Spinal cord (tissue), 10 donors: Measurements from ENCODE around the gene CD101. TPM values are rescaled to one million over a fixed set of nuclear protein-coding genes. Genes with fewer than 3 reads are reported as not detected.

Source experiments
- DNase-seq, 6 donors: peaks; one replicate each; pipeline versions ENCODE4 v3.0.0 to v3.0.0-alpha.2; 2013 to 2015; ENCODE audit warnings: low spot score in 6 of 6, low read depth in 4 of 6
- H3K27ac ChIP-seq: one replicate; pipeline ENCODE4 v1.5.1; 2013; ENCODE audit warnings: low read depth, low read length, control low read depth
- H3K27me3 ChIP-seq: one replicate; pipeline ENCODE4 v1.6.1; 2013; ENCODE audit warnings: low read length; ENCODE audit not compliant: control insufficient read depth, insufficient read depth
- H3K36me3 ChIP-seq: one replicate; pipeline ENCODE4 v1.6.1; 2013; ENCODE audit warnings: low read length; ENCODE audit not compliant: control insufficient read depth, insufficient read depth
- H3K4me1 ChIP-seq: one replicate; pipeline ENCODE4 v1.6.1; 2013; ENCODE audit warnings: low read length; ENCODE audit not compliant: control insufficient read depth, insufficient read depth
- H3K4me3 ChIP-seq: one replicate; pipeline ENCODE4 v1.5.1; 2013; ENCODE audit warnings: low read depth, low read length, control low read depth
- H3K9me3 ChIP-seq: one replicate; pipeline ENCODE4 v1.6.1; 2013; ENCODE audit warnings: low read length; ENCODE audit not compliant: control insufficient read depth, insufficient read depth
- WGBS: methylation state at CpG from one replicate; pipeline ENCODE4 v1.1.5; 2013; ENCODE audit warnings: missing lambda C conversion rate; ENCODE audit not compliant: insufficient coverage; 5-methylcytosine and 5-hydroxymethylcytosine counted together
- long read RNA-seq, 4 donors: transcript quantifications; one replicate each; lab custom pipeline, GENCODE V29; 2026
- polyA plus RNA-seq, 2 donors: library from polyadenylated mRNA; unstranded; fragments of 120-200 nt; gene quantifications; one replicate each; pipeline ENCODE4 v1.2.1, GENCODE V29; 2013; ENCODE audit not compliant: insufficient read length in 2 of 2
- total RNA-seq, 2 donors: library from RNA; depleted of rRNA in 1 of 2; stranded (reverse); fragments of 120-200 nt in 1 of 2; fragments of >200 nt in 1 of 2; gene quantifications; one replicate each; pipeline versions ENCODE4 v1.2.3 to v1.2.4, GENCODE V29; 2013 to 2014
- donor health status: healthy.

Gene CD101, protein sequence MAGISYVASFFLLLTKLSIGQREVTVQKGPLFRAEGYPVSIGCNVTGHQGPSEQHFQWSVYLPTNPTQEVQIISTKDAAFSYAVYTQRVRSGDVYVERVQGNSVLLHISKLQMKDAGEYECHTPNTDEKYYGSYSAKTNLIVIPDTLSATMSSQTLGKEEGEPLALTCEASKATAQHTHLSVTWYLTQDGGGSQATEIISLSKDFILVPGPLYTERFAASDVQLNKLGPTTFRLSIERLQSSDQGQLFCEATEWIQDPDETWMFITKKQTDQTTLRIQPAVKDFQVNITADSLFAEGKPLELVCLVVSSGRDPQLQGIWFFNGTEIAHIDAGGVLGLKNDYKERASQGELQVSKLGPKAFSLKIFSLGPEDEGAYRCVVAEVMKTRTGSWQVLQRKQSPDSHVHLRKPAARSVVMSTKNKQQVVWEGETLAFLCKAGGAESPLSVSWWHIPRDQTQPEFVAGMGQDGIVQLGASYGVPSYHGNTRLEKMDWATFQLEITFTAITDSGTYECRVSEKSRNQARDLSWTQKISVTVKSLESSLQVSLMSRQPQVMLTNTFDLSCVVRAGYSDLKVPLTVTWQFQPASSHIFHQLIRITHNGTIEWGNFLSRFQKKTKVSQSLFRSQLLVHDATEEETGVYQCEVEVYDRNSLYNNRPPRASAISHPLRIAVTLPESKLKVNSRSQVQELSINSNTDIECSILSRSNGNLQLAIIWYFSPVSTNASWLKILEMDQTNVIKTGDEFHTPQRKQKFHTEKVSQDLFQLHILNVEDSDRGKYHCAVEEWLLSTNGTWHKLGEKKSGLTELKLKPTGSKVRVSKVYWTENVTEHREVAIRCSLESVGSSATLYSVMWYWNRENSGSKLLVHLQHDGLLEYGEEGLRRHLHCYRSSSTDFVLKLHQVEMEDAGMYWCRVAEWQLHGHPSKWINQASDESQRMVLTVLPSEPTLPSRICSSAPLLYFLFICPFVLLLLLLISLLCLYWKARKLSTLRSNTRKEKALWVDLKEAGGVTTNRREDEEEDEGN
- 1 to 10 TPM; 1.4 to 3.0 TPM for total RNA-seq
- polyA plus RNA-seq = 1 to 10 TPM; 4.9 to 6.5 TPM
- long read RNA-seq, donor 1 = 0 reads
- long read RNA-seq, donor 2 = 0 reads
- long read RNA-seq, donor 3 = 0 reads
- long read RNA-seq, donor 4 = 0 reads

DNA sequence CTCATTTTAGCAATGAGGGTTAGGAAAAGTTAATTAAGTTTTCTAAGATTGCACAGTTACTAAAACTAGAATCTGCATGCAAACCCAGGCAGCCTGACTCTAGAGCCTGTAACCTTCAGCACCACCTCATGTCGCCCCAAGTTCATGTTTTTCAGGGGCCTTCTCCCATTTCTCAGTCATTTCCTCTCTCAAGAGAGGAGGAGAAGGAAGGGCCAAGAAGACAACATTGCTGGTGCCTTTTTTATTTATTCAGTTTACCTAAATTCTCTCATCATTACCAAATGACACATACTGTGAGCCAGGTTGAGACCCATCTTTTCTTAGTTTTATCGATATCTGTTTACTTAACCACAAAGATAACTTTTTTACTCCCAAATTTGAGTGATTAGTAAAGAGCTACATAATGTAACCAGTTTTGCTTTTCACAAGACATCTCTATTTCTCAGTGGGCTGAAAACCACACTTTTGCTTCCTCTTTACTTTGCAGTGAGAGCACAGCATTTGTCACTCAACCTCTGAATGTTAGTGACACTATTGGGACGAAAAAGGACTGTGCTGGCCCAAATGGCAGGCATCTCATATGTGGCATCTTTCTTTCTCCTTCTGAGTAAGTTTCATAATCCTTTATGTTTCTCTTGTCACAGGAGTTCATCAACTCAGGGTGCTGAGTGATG, at the start of gene CD101:
TSS of gene CD101 (plus strand) at position 507 of the 674 bp plus-strand sequence. CDS start at position 565, 58 bp downstream.
- H3K9me3 ChIP-seq = no peaks in the 10 kb centered on the region
- DNase-seq = no peak
- no peaks in the 10 kb centered on the region for H3K4me1 ChIP-seq
- no peaks in the 10 kb centered on the region for H3K36me3 ChIP-seq
- no peak within 1 kb of the TSS for H3K4me3 ChIP-seq
- H3K27ac ChIP-seq = no peak within 1 kb of the TSS
- WGBS = 100% methylated on average over 1 of the region's 3 CpGs
- H3K27me3 ChIP-seq = no peaks in the 10 kb centered on the region

DNA sequence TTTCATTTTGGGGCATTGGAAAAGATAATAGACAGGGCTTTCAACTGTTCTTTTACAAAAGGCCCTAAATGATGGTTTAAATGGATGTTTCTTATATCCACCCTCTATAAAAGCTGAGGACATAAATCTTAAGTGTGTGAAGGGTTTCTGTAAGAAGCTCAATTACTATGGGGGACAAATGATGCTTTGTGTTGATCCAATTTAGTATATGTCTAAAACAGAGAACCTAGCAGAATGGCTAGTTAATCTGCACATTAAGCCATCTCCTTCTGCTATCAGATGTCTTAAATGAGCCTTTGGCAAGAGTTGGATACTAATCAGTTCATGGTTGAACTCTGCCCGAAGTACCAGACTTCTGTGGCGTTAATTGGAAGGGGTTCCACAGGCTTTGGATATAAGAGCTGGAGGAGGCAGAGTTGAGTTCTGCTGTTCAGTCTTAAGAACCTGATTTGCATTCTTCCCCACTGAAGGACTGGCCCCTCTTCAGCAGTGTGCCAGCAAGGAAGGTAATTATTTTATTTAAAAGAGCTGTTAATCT, 48.8 kb upstream of the CD101 start:
- no peak overlapping the region for H3K27ac ChIP-seq
- H3K4me1 ChIP-seq = peaks cover 13% of the 10 kb centered on the region
- no peak overlapping the region for H3K4me3 ChIP-seq
- H3K9me3 ChIP-seq = no peaks in the 10 kb centered on the region
- peaks cover 17% of the 10 kb centered on the region for H3K36me3 ChIP-seq
- no peaks in the 10 kb centered on the region for H3K27me3 ChIP-seq
- whole genome bisulfite sequencing = 15% methylated on average over 2 of the region's 2 CpGs
- peak in 2 of 6 donors; percentile 52 to 64 for DNase-seq

DNA sequence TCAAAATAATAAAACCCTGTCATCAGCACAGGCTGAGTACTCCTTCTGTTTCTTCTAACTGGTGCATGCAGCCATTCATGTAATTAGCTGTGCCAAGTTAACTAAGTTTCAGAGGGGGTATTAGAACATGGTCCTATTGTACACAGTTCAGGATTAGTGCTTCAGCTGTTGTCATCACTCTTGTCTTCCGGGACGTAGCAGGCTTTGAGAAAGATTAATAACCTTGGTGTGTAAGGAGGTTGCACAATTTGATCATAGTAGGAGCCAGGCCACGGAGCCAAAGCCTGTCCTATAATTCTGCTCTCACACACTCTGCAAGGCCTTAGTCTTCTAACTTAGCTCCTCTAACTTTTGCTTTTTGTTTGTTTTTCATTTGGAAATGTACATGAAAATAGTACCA, 47.1 kb upstream of the CD101 start:
- Histone ChIP-seq H3K27me3 (no peaks in the 10 kb centered on the region), H3K4me3 (no peak overlapping the region), H3K27ac (no peak overlapping the region), H3K36me3 (peaks cover 10% of the 10 kb centered on the region), H3K4me1 (peaks cover 8% of the 10 kb centered on the region), H3K9me3 (no peaks in the 10 kb centered on the region)
- peak in 2 of 6 donors; percentile 33 to 42 for DNase-seq
- WGBS = no CpG with 5 or more reads among the region's 3 CpGs

DNA sequence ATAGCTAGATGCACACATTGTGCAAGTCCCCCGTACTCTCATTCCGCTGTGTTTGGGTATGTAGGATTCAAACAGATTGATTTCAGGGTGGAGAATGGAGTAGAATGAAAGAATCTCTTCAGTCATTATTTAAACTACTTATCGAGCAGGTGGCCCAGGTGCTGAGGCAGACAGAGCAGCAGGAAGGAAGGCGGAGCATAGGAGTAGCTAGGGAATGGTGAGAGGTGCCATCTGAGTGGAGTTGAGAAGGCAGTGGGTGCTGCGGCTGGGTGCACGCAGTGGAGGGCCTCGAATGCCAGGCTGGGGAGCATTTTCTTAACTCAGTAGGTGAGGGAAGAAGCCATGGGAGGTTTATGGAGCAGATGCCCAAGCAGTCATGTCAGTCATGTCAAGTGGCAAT, 45.2 kb upstream of the CD101 start:
- H3K27ac ChIP-seq = no peak overlapping the region
- H3K4me1 ChIP-seq = peaks cover 4% of the 10 kb centered on the region
- WGBS = 94% methylated on average over 5 of the region's 7 CpGs
- H3K36me3 ChIP-seq = peaks cover 22% of the 10 kb centered on the region
- no peaks in the 10 kb centered on the region for H3K9me3 ChIP-seq
- no peak for DNase-seq
- H3K27me3 ChIP-seq = no peaks in the 10 kb centered on the region
- no peak overlapping the region for H3K4me3 ChIP-seq

DNA sequence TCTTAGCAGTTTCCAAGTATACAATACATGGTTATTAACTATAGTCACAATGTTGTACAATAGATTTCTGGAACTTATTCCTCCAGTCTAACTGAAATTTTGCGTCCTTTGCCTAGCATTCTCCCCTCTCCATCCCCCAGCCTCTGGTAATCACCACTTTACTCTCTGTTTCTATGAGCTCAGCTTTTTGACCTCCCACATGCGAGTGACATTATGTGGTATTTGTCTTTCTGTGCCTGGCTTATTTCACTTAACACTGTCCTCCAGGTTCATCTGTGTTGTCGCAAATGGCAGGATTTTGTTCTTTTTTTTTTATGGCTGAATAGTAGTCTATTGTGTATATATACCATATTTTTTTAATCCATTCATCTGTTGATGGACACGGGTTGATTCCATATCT, 43.9 kb upstream of the CD101 start:
- Histone ChIP-seq H3K9me3 (no peaks in the 10 kb centered on the region), H3K36me3 (peaks cover 31% of the 10 kb centered on the region), H3K4me3 (no peak overlapping the region), H3K4me1 (no peaks in the 10 kb centered on the region), H3K27ac (no peak overlapping the region), H3K27me3 (no peaks in the 10 kb centered on the region)
- no CpG with 5 or more reads among the region's 4 CpGs for WGBS
- DNase-seq = no peak

DNA sequence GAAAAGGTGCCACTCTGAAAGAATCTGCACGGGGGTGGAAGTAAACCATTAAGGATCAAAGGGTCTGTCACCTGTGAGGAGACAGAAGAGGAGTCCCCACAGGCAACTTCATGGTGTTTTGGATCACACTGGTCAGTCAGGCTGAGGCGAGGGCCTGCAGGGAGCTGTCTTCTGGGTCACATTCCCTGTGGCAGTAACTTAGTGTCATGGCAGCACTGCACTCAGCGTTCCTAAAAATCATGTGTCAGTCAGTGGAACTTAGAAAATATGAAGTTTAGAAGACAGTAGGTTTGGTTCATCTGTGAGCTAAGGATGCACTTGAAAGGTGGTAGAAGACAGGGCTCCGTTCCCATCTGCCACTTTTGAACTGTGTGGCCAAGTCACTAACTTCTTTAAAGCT, 43.5 kb upstream of the CD101 start:
- H3K36me3 ChIP-seq = peaks cover 35% of the 10 kb centered on the region
- no peaks in the 10 kb centered on the region for H3K9me3 ChIP-seq
- no peak overlapping the region for H3K27ac ChIP-seq
- 86% methylated on average over 3 of the region's 4 CpGs for WGBS
- no peaks in the 10 kb centered on the region for H3K27me3 ChIP-seq
- no peaks in the 10 kb centered on the region for H3K4me1 ChIP-seq
- no peak overlapping the region for H3K4me3 ChIP-seq
- no peak for DNase-seq

DNA sequence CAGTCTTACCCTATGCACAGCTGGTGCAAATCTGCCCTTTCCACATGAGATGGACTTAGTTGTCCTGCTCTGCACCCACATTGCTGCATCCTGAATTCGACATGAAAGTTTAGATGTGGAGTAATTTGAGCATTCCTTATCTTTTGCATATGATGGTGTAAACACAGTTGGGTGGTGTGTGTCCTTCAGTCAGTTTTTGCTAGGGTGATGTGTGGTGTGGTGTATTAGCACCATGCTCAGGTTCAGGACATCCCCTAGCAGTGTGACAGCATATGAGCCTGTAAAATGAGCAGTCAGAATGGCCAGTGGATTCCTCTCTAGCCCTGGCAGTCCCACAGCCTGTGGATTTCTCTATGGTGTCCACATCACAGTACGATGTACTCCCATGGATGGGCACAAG, 42.6 kb upstream of the CD101 start:
- Histone ChIP-seq H3K27ac (no peak overlapping the region), H3K9me3 (no peaks in the 10 kb centered on the region), H3K27me3 (no peaks in the 10 kb centered on the region), H3K4me1 (no peaks in the 10 kb centered on the region), H3K36me3 (peaks cover 43% of the 10 kb centered on the region), H3K4me3 (no peak overlapping the region)
- WGBS = 100% methylated on average over 2 of the region's 2 CpGs
- no peak for DNase-seq

DNA sequence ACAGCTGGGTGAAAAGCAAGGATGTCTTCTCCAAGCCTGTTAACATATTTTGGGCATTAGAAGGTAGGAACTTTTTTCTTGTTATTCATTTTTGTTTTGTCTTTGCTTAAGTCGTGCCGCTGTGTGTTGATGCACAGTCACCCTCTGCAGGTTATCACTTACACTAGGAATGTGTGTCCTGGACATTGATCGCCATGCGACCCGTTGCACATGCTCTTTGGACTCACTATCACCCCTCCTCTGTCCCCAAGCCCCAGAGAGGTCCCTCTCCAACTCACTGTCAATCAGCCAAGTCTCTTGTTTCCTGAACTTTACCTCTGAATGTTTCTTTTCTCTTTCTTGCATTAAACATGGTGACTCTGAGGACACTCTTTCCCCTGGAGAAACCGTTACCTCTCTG, 40.0 kb upstream of the CD101 start:
- 88% methylated on average over 5 of the region's 6 CpGs for WGBS
- Histone ChIP-seq H3K4me1 (no peaks in the 10 kb centered on the region), H3K27me3 (no peaks in the 10 kb centered on the region), H3K9me3 (no peaks in the 10 kb centered on the region), H3K27ac (no peak overlapping the region), H3K4me3 (no peak overlapping the region), H3K36me3 (peaks cover 51% of the 10 kb centered on the region)
- no peak for DNase-seq
